Neutrophil (primary cell): ENCODE measurements around the gene C1S.

ENCODE experiments used
- H3K27ac ChIP-seq: fragments of 200-600 bp; sonication (generic); 2 replicates; pipeline ENCODE4 v1.5.1; 2016; ENCODE audit warnings: mild to moderate bottlenecking, moderate library complexity
- H3K27me3 ChIP-seq: fragments of 200-600 bp; sonication (generic); 2 replicates; pipeline ENCODE4 v1.6.0; 2016; ENCODE audit warnings: mild to moderate bottlenecking
- H3K36me3 ChIP-seq: fragments of 200-600 bp; sonication (generic); 2 replicates; pipeline ENCODE4 v1.5.1; 2017
- H3K4me1 ChIP-seq, 2 experiments: fragments of 200-600 bp in 1 of 2; sonication (generic) in 1 of 2; 1 replicate in 1 of 2; 2 replicates in 1 of 2; pipeline versions ENCODE4 v1.5.1 to v1.6.1; 2013 to 2016; ENCODE audit warnings: low read depth in 1 of 2, low read length in 1 of 2, mild to moderate bottlenecking in 1 of 2, moderate library complexity in 1 of 2; ENCODE audit not compliant: control insufficient read depth in 1 of 2, insufficient read depth in 1 of 2
- H3K4me3 ChIP-seq, 2 experiments: fragments of 200-600 bp in 1 of 2; sonication (generic) in 1 of 2; 1 replicate in 1 of 2; 2 replicates in 1 of 2; pipeline ENCODE4 v1.5.1; 2013 to 2016; ENCODE audit warnings: low read depth in 1 of 2, low read length in 1 of 2, mild to moderate bottlenecking in 1 of 2, moderate library complexity in 1 of 2
- H3K9me3 ChIP-seq: fragments of 200-600 bp; sonication (generic); 2 replicates; pipeline ENCODE4 v1.5.1; 2016
- CTCF ChIP-seq: fragments of 200-600 bp; sonication (generic); IDR thresholded peaks from 2 replicates; pipeline ENCODE4 v1.5.1; 2016; ENCODE audit warnings: antibody characterized with exemption

Gene C1S

GRCh38 chr12:7100239-7100638 lies 39.7 kb downstream of the C1S start:
- H3K27ac ChIP-seq = peak overlapping the region; percentile 71
- H3K4me3 ChIP-seq = no peak overlapping the region
- H3K4me1 ChIP-seq = peaks cover 17 to 35% of the 10 kb centered on the region in 2 experiments
- no peak for TF ChIP-seq CTCF
- H3K27me3 ChIP-seq = no peaks in the 10 kb centered on the region
- H3K9me3 ChIP-seq = no peaks in the 10 kb centered on the region
- H3K36me3 ChIP-seq = peaks cover 95% of the 10 kb centered on the region

GRCh38 chr12:7101047-7101693 lies 40.7 kb downstream of the C1S start:
- no peak overlapping the region for H3K4me3 ChIP-seq
- H3K27me3 ChIP-seq = no peaks in the 10 kb centered on the region
- H3K27ac ChIP-seq = peak overlapping the region; percentile 41
- H3K4me1 ChIP-seq = peaks cover 16 to 44% of the 10 kb centered on the region in 2 experiments
- H3K36me3 ChIP-seq = peaks cover 85% of the 10 kb centered on the region
- no peaks in the 10 kb centered on the region for H3K9me3 ChIP-seq
- TF ChIP-seq CTCF = no peak

GRCh38 chr12:7101694-7102131 lies 41.2 kb downstream of the C1S start:
- Histone ChIP-seq H3K4me1 (peaks cover 22 to 50% of the 10 kb centered on the region in 2 experiments), H3K27me3 (no peaks in the 10 kb centered on the region), H3K4me3 (no peak overlapping the region), H3K27ac (peak overlapping the region; percentile 41), H3K9me3 (no peaks in the 10 kb centered on the region), H3K36me3 (peaks cover 80% of the 10 kb centered on the region)
- no peak for TF ChIP-seq CTCF

- Histone ChIP-seq H3K27me3 (no peaks in the 10 kb centered on the region), H3K9me3 (no peaks in the 10 kb centered on the region), H3K27ac (peak overlapping the region; percentile 41), H3K4me3 (no peak overlapping the region), H3K36me3 (peaks cover 71% of the 10 kb centered on the region), H3K4me1 (peaks cover 31 to 58% of the 10 kb centered on the region in 2 experiments)
- no peak for TF ChIP-seq CTCF
These were observed 42.1 kb downstream of the C1S start for GRCh38 chr12:7102582-7102981.

- Histone ChIP-seq H3K4me1 (peaks cover 37 to 65% of the 10 kb centered on the region in 2 experiments), H3K27ac (peak overlapping the region; percentile 41), H3K27me3 (no peaks in the 10 kb centered on the region), H3K36me3 (peaks cover 58% of the 10 kb centered on the region), H3K4me3 (no peak overlapping the region), H3K9me3 (no peaks in the 10 kb centered on the region)
- TF ChIP-seq CTCF = no peak
These were observed 43.5 kb downstream of the C1S start for GRCh38 chr12:7103837-7104584.
